Cardiac fibroblast (primary cell): ENCODE measurements around the gene MAP1LC3C.

ENCODE experiments used
- DNase-seq, 2 donors: peaks; one replicate each; pipeline versions ENCODE4 v3.0.0 to v3.0.0-alpha.2; 2010; ENCODE audit warnings: low read depth in 2 of 2
- H3K4me3 ChIP-seq, 2 donors: replicated peaks in 1 of 2; 1 replicate in 1 of 2; 2 replicates in 1 of 2; pipeline ENCODE4 v1.5.1; 2011; ENCODE audit warnings: low read depth in 2 of 2, low read length in 2 of 2, mild to moderate bottlenecking in 2 of 2, moderate library complexity in 1 of 2
- TF ChIP-seq, protein P1 (sequence below): IDR thresholded peaks from one replicate; pipeline ENCODE4 v1.5.1; 2011; ENCODE audit warnings: low read depth, mild to moderate bottlenecking, low read length, inconsistent platforms

Gene MAP1LC3C

DNA sequence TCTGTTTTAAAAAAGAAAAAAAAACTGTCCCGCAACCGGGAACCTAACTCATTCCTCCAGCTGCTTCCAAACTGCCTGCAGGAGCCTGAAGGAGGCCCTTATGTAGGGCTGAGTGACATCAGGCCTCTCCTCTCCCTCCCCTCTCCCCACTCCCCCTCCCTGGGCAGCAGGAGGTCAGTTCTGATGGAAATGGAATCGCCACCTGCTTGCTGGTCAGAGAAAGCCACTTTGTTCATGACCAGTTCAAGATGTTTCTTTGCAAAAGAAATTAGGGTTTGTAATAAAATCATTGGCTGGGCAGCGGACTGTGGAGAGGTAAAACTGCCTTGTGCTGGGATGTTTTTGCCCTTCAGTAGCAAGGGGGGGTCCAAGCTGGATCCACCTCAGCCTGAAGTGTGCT lies at the start of gene MAP1LC3C:
Gene MAP1LC3C (minus strand): TSS at position 73 of the 400 bp plus-strand sequence. CDS start 90 bp downstream, outside the sequence.
- TF ChIP-seq, protein P1, sequence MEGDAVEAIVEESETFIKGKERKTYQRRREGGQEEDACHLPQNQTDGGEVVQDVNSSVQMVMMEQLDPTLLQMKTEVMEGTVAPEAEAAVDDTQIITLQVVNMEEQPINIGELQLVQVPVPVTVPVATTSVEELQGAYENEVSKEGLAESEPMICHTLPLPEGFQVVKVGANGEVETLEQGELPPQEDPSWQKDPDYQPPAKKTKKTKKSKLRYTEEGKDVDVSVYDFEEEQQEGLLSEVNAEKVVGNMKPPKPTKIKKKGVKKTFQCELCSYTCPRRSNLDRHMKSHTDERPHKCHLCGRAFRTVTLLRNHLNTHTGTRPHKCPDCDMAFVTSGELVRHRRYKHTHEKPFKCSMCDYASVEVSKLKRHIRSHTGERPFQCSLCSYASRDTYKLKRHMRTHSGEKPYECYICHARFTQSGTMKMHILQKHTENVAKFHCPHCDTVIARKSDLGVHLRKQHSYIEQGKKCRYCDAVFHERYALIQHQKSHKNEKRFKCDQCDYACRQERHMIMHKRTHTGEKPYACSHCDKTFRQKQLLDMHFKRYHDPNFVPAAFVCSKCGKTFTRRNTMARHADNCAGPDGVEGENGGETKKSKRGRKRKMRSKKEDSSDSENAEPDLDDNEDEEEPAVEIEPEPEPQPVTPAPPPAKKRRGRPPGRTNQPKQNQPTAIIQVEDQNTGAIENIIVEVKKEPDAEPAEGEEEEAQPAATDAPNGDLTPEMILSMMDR: no peak
- H3K4me3 ChIP-seq: peak within 1 kb of the TSS; percentile 32
- peak in 1 of 2 donors; percentile 9 for DNase-seq

DNA sequence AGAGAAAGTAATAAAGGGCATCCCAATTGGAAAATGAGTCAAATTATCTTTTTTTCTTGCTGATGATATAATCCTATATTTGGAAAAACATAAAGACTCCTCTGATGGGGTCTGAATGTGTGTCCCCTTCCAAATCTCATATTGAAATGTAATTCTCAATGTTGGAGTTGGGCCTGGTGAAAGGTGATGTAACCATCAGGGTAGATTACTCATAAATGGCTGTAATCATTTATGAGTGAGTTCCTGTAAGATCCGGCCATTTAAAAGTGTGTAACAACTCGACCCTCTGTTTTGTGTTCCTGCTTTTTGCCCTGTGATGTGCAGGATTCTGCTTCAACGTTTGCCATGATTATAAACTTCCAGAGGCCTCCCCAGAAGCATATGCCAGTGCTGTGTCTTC lies 44.3 kb upstream of the MAP1LC3C start:
- DNase-seq: no peak
- no peak overlapping the region for H3K4me3 ChIP-seq
- TF ChIP-seq, protein P1: no peak

GRCh38 chr1:242034392-242034791 lies 35.5 kb upstream of the MAP1LC3C start:
- TF ChIP-seq, protein P1: no peak
- H3K4me3 ChIP-seq: no peak overlapping the region
- no peak for DNase-seq

DNA sequence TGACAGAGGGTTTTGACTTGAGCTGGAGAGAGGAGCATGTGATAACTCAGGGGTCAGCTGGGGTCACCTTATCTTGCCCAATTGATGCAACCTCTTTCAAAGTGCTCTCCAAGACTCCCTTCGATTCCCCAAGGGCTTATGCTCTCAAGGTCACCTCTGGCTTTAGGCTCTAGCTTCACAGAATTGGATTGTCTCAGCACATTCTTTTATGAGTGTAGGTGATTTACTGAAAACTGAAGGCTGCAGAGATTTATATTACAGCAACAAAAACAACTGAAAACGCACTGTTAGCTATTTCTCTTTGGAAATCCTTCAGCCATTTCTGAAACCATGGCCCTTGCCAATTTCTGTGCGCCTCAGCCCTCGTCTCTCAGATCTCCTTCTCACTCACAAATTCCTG lies 34.5 kb upstream of the MAP1LC3C start:
- no peak overlapping the region for H3K4me3 ChIP-seq
- no peak for DNase-seq
- TF ChIP-seq, protein P1: no peak

- H3K4me3 ChIP-seq: no peak overlapping the region
- DNase-seq: no peak
- TF ChIP-seq, protein P1: no peak
These were observed 31.2 kb upstream of the MAP1LC3C start for GRCh38 chr1:242030071-242030470.

GRCh38 chr1:242025681-242026080 lies 26.8 kb upstream of the MAP1LC3C start:
- H3K4me3 ChIP-seq: no peak overlapping the region
- DNase-seq: no peak
- TF ChIP-seq, protein P1: no peak

GRCh38 chr1:242023805-242024204 lies 24.9 kb upstream of the MAP1LC3C start:
- no peak overlapping the region for H3K4me3 ChIP-seq
- TF ChIP-seq, protein P1: no peak
- DNase-seq: no peak
